Left hindlimb (tissue), 1 donor: ENCODE results near the gene CDKAL1.

ENCODE experiments used
- DNase-seq: peaks from one replicate; pipeline ENCODE4 v3.0.0-alpha.2; 2018

CDKAL1 gene

DNA sequence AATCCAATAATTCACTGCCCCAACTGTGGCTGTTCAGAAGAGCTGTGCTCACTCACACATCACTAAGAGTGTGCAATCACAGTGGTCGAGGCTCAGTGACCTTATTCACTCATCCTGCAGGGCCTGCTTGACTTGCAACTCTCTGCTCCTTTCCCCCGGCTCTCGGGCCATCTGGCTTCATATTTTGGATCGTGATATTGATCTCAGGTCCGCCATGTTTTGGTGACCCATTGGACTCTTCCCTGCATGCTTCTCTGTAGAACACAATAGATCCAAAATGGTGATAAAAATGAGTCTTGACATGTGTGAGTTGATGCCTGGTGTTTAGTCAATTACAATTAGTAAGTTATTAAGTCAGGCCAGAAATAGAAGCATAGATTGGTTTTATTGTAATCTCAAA is 745.4 kb downstream of the CDKAL1 start:
- DNase-seq = no peak

DNA sequence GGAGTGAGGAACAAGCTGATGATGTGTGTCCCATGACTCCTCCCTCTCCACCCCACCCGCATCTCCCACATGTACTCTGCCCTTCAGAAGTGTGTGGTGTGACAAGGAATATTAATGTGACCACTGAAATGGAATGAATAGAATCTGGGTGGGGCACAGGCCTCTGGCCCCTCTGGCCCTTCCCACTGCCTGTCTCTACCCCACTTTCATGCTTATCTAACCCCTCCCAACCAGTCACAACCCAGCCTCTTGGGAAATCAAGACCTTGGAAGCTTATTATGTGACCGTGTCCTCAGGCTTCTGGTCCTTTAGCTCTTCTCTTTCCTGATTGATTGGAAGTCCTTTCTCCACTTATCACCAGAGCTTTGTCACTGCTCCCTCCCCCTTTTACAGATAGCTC is 747.1 kb downstream of the CDKAL1 start:
- DNase-seq = no peak
